LHCN-M2 (cell line): Measurements from ENCODE around the gene DCST1. TPM values are rescaled to one million over a fixed set of nuclear protein-coding genes. Genes with fewer than 3 reads are reported as not detected.

ENCODE experiments used
- DNase-seq: peaks from one replicate; pipeline ENCODE4 v3.0.0-alpha.2; 2012; ENCODE audit warnings: low read depth
- total RNA-seq: library from RNA; depleted of rRNA; stranded (reverse); fragments of >200 nt; gene quantifications from 2 replicates; pipeline ENCODE4 v1.2.3, GENCODE V29; 2014; rRNA removed

The DCST1 gene
- total RNA-seq, 1 experiment from 2014 or later: not detected

DNA sequence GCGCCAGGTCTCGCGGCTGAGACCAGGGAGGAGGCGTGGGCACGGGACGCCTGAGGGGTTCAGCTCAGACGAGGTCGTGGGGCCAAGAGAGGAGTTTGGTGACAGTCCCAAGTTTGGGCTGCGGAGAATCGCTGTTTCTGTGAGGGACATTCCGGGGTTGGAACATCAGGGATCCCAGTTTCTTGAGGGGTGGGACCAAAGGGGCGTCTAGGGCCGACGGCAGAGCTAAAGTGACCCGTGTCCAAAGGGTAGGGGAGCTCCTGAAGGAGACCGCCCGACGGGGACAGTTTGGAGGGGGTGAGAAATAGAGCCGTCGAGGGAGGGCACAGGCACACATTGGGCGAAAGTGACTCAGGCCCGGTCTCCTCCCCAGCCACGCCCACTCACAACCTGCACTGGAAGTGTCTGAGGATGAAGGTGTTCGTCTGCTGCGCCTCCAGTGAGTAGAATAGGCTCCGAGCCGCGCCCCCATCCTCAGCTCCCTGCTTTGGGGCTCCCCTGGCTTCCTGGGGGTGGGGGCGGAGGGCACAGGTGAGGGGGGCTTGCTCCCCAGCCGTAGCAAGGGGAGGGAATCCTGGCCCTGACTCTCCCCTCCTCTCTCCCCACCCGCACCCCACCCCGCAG, 52.0 kb downstream of the DCST1 start:
- no peak for DNase-seq

DNA sequence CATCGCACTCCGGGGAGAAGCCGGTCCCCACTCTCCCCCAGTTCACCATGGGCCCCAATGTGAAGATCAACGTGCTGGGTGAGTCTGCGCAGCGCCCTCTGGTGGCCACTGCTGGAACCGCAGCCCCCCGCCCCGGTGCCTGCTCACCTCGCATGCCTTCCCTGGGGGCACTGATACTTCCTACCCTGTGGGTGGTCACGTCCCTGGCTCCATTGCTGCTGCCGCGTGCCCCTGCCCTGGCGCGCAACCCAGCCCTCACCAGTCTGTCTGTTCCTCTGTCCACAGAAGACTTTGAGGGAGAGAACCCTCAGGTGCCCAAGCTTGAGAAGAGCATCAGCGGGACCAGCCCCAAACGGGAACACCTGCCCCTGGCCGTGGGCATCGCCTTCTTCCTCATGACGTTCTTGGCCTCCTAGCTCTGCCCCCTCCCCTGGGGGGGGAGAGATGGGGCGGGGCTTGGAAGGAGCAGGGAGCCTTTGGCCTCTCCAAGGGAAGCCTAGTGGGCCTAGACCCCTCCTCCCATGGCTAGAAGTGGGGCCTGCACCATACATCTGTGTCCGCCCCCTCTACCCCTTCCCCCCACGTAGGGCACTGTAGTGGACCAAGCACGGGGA, 52.6 kb downstream of the DCST1 start:
- peak; percentile 29 for DNase-seq

DNA sequence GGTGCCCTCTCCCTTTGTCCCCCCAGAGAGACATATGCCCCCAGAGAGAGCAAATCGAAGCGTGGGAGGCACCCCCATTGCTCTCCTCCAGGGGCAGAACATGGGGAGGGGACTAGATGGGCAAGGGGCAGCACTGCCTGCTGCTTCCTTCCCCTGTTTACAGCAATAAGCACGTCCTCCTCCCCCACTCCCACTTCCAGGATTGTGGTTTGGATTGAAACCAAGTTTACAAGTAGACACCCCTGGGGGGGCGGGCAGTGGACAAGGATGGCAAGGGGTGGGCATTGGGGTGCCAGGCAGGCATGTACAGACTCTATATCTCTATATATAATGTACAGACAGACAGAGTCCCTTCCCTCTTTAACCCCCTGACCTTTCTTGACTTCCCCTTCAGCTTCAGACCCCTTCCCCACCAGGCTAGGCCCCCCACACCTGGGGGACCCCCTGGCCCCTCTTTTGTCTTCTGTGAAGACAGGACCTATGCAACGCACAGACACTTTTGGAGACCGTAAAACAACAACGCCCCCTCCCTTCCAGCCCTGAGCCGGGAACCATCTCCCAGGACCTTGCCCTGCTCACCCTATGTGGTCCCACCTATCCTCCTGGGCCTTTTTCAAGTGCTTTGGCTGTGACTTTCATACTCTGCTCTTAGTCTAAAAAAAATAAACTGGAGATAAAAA, 53.4 kb downstream of the DCST1 start:
- no peak for DNase-seq

DNA sequence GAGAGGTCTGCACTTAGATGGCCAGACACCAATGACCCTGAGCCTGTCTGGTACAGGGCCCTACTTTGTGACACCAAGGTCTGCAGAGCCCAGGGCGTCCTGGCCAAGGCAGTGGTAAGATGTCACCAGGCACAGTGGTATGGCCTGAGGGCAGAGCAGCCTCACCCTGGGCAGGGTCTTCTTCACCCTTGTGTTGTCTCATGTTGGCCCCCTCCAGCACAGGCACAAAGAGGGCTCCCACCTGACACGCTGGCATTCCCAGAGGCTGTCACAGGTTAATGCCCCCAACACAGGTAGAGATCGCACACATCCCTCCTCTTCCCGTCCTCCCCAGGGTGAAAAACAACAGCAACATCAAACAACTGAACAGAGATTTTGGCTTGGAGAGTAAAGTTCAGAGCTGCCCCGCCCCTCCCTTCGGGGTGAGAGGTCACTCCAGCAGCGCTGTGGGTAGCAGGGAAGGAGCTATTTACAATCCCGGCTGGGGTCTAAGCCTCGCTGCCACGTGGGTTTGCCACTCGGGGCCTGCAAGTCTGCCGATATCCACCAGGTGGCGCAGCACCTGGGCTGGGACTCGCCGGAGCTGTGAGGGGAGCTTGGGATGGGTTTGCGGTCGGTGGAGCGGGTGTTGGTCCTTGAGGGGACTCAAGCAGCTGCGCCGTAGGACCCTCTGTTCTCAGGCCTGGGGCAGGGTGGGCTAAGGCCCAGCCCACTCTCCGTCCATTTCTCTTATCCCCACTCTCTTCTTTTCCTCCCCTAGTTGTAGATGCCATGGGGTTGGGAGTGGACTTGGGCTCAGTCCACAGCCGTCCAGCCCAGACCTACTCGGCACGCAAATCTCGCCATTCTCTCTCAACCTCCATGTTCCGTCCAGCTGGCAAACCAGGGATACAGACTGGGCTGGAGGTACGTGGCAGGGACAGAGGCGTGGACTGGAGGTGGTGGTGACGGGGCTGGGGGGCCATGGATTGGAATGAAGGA, 57.7 kb downstream of the DCST1 start:
- DNase-seq: peak; percentile 53

DNA sequence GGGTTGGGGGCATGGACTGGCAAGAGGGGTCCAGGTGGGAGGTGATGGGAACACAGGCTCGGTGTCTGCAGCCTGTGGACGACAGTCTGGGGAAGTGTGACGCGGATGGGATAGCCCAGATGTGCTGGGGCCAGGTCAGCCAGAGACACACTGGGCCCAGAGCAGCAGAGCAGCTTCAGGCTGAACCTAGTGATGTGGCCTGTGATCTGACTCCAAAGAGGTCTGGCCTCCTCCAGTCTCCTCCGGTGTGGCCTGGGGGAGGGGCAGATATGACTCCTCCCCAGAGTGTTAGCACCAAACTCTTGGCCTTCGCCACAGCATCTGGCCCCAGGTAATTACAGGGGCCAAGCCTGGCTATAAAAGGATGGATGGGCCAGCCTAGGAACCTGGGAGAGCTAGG, 58.5 kb downstream of the DCST1 start:
- DNase-seq: no peak

DNA sequence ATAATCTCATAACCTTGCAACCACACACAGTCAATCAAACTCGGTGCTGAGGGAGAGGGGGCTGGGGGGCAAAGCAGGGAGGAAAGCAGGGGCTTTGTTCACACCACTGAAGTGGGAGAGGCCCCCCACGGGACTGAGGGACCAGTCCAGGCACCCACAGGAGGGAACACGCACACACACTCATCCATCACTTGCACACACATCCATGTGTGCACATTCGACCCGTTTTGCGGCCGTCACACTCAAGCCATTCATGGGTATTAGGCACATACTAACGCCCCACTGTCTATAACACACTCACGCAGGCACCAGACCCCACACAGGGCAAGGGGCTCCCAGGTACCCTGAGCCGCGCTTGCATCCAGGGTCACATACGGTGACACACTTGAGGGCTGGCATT, 59.0 kb downstream of the DCST1 start:
- no peak for DNase-seq

DNA sequence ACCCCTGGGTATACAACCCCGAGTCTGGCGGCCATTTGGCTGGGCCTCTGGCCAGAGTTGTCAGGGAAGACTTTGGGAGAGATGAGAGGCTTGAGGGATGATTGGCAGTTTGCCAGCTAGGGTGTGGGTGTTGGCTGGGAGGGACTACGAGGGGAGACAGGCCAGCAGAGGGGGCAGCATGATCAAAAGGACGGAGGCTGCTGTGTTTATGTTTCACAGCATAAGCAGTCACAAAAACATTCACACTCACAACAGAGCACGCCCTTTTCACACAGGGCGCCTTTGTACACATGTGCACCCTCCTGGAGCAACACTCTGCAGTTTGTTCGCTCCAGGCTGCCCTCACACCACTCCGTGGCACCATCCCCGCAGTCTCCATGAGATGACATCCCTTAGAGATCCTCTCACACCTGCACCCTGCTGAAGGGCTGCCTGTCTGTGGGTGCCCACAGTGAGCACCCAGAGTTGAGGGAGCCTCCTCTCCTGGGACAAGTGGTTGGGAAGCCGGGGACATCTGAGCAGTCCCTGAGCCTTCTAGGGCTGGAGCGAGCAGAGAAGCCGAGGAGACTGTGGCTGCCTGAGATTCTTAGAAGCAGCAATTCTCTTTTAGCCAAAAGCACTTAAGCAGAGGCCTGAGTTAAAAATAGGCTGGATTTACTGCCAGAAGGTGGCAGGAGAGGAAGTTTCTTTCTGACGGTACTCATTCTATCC, 60.4 kb downstream of the DCST1 start:
- DNase-seq: no peak

DNA sequence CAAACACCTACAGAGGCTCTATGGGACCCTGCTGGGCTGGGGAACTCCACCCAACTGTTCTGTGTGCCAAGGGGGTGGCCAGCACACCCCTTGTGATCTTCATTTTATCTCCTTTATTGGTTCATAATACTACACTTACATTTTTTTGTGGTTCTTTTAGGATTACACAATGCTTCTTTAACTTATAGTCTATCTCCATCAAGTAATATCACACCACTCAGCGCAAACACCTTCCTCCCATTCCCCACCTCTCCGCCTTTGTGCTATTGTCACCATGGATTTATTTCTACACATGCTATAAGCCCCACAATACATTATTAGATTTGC, 61.0 kb downstream of the DCST1 start:
- DNase-seq: no peak

DNA sequence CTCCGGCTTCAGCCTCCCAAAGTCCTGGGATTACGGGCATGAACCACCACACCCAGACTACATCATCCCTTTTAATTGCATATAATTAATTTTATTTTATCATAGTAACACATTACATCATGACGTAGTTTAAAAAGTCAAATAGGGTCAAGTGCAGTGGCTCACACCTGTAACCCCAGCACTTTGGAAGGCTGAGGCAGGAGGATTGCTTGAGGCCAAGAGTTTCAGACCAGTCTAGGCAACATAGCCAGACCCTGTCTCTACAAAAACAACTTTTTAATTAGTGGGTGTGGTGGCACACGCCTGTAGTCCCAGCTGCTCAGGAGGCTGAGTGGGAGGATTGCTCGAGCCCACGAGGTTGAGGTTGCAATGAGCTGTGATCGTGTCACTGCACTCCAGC, 65.7 kb downstream of the DCST1 start:
- DNase-seq: no peak

Other genes starting within 250 kb of the DCST1 start
- 0.38 and 2.8 TPM in 2 replicates for gene KCNN3, start 163.5 kb upstream of the DCST1 start, total RNA-seq
- gene PMVK, start 97.1 kb upstream of the DCST1 start, total RNA-seq: 8.0 and 9.1 TPM in 2 replicates
- gene PBXIP1, start 77.7 kb upstream of the DCST1 start, total RNA-seq: 94.5 and 141 TPM in 2 replicates
- gene PYGO2, start 72.0 kb upstream of the DCST1 start, total RNA-seq: 21.6 and 24.5 TPM in 2 replicates
- 325 and 337 TPM in 2 replicates for gene SHC1, start 63.1 kb upstream of the DCST1 start, total RNA-seq
- 164 and 175 TPM in 2 replicates for gene CKS1B, start 59.1 kb upstream of the DCST1 start, total RNA-seq
- 30.9 and 41.3 TPM in 2 replicates for gene FLAD1, start 50.5 kb upstream of the DCST1 start, total RNA-seq
- gene LENEP, start 40.2 kb upstream of the DCST1 start, total RNA-seq: not detected in 2 replicates
- 18.9 and 19.5 TPM in 2 replicates for gene ZBTB7B, start 31.0 kb upstream of the DCST1 start, total RNA-seq
- gene DCST2, start within 50 bp of the DCST1 start, total RNA-seq: 0.11 and 0.13 TPM in 2 replicates
- gene ADAM15, start 17.5 kb downstream of the DCST1 start, total RNA-seq: 82.4 and 86.7 TPM in 2 replicates
- gene EFNA4, start 29.9 kb downstream of the DCST1 start, total RNA-seq: 8.0 and 8.7 TPM in 2 replicates
- 1.7 and 2.1 TPM in 2 replicates for gene EFNA3, start 45.0 kb downstream of the DCST1 start, total RNA-seq
- 0.23 TPM in 1 of 2 replicates, not detected in the other for gene EFNA1, start 94.1 kb downstream of the DCST1 start, total RNA-seq
- gene SLC50A1, start 102.0 kb downstream of the DCST1 start, total RNA-seq: 24.7 and 31.8 TPM in 2 replicates
- 86.9 and 101 TPM in 2 replicates for gene DPM3, start 106.7 kb downstream of the DCST1 start, total RNA-seq
- gene KRTCAP2, start 139.5 kb downstream of the DCST1 start, total RNA-seq: 95.3 and 96.7 TPM in 2 replicates
- gene TRIM46, start 140.0 kb downstream of the DCST1 start, total RNA-seq: 3.1 and 3.3 TPM in 2 replicates
- gene THBS3, start 174.1 kb downstream of the DCST1 start, total RNA-seq: 17.4 and 26.4 TPM in 2 replicates
- gene MTX1, start 174.9 kb downstream of the DCST1 start, total RNA-seq: 47.6 and 49.1 TPM in 2 replicates
- gene ENTREP3, start 221.7 kb downstream of the DCST1 start, total RNA-seq: 7.8 and 15.6 TPM in 2 replicates
- gene SCAMP3, start 228.5 kb downstream of the DCST1 start, total RNA-seq: 83.7 and 101 TPM in 2 replicates
- gene CLK2, start 239.7 kb downstream of the DCST1 start, total RNA-seq: 23.7 and 26.9 TPM in 2 replicates
- gene HCN3, start 243.6 kb downstream of the DCST1 start, total RNA-seq: 1.8 and 2.1 TPM in 2 replicates